ENCODE results near the gene KLHL2.
"Not testable (repeated sequence)": the region's sequence is repeated elsewhere in the genome, so short reads cannot be mapped to it uniquely, and the experiment has no call there.

Gene KLHL2

GRCh38 chr4:165331823-165332222 is 124.5 kb downstream of the KLHL2 start:
- no peak for FAIRE-seq

- no peak for FAIRE-seq
These were observed 125.1 kb downstream of the KLHL2 start for GRCh38 chr4:165332502-165332901.

- no peak for FAIRE-seq
These were observed 127.9 kb downstream of the KLHL2 start for GRCh38 chr4:165335163-165335703.

- FAIRE-seq, result no peak
These were observed 129.4 kb downstream of the KLHL2 start for GRCh38 chr4:165336743-165337142.

GRCh38 chr4:165342340-165342739 is 135.0 kb downstream of the KLHL2 start:
- FAIRE-seq, result not testable (repeated sequence)

- FAIRE-seq, result no peak
These were observed 136.2 kb downstream of the KLHL2 start for GRCh38 chr4:165343353-165344191.

GRCh38 chr4:165345666-165346417 is 138.5 kb downstream of the KLHL2 start:
- no peak for FAIRE-seq

- no peak for FAIRE-seq
These were observed 140.5 kb downstream of the KLHL2 start for GRCh38 chr4:165347647-165348569.

- FAIRE-seq, result no peak
These were observed 144.2 kb downstream of the KLHL2 start for GRCh38 chr4:165351359-165352130.

- no peak for FAIRE-seq
These were observed 148.5 kb downstream of the KLHL2 start for GRCh38 chr4:165355900-165356300.

- no peak for FAIRE-seq
These were observed 152.1 kb downstream of the KLHL2 start for GRCh38 chr4:165359506-165359905.

GRCh38 chr4:165360041-165360695 is 152.8 kb downstream of the KLHL2 start:
- no peak for FAIRE-seq

GRCh38 chr4:165360985-165361670 is 153.8 kb downstream of the KLHL2 start:
- FAIRE-seq, result no peak

GRCh38 chr4:165361810-165362209 is 154.4 kb downstream of the KLHL2 start:
- FAIRE-seq, result no peak

- no peak for FAIRE-seq
These were observed 157.2 kb downstream of the KLHL2 start for GRCh38 chr4:165364452-165365080.

GRCh38 chr4:165367040-165367439 is 159.7 kb downstream of the KLHL2 start:
- no peak for FAIRE-seq

GRCh38 chr4:165368114-165368513 is 160.8 kb downstream of the KLHL2 start:
- FAIRE-seq, result no peak

GRCh38 chr4:165368567-165368966 is 161.2 kb downstream of the KLHL2 start:
- FAIRE-seq, result no peak

- no peak for FAIRE-seq
These were observed 162.2 kb downstream of the KLHL2 start for GRCh38 chr4:165369522-165369921.

- FAIRE-seq, result no peak
These were observed 163.2 kb downstream of the KLHL2 start for GRCh38 chr4:165370530-165370929.

Data from colon (tissue), 2 donors.